Measurements from ENCODE around the gene TCIRG1. TPM values are rescaled to one million over a fixed set of nuclear protein-coding genes. Genes with fewer than 3 reads are reported as not detected.
"Not testable (repeated sequence)": the region's sequence is repeated elsewhere in the genome, so short reads cannot be mapped to it uniquely, and the experiment has no call there.

The TCIRG1 gene
- total RNA-seq (100 to 1,000 TPM; 261 to 266 TPM), polyA plus RNA-seq (10 to 100 TPM; 46.2 to 60.1 TPM)

GRCh38 chr11:68038718-68039525 is at the start of gene TCIRG1:
Gene TCIRG1 (plus strand): TSS chr11:68039025. CDS start chr11:68041272, 2,247 bp downstream.
- CTCF ChIA-PET (ENCODE audit: partially characterized antibody) = no interaction called here
- peak; percentile 26 to 53 (median 44) for DNase-seq
- Mint-ChIP-seq H3K27me3 (no peaks in the 10 kb centered on the region), H3K36me3 (peaks cover 0 to 9% of the 10 kb centered on the region in 2 donors), H3K27ac (peak within 1 kb of the TSS; percentile 90 to 97 (median 96)), H3K4me1 (peaks cover 9 to 41% (median 25%) of the 10 kb centered on the region in 4 donors), H3K9me3 (no peaks in the 10 kb centered on the region), H3K4me3 (peak within 1 kb of the TSS; percentile 86 to 94 (median 92))
- intact Hi-C loops (cut with micrococcal nuclease) = loop anchor here (1.0 to 10.0 kb wide), 2 partner anchors 9 to 166 kb away; partner anchors contain the start of gene NDUFS8
- Histone ChIP-seq H3K27ac (ENCODE audit: low read depth, low read length) (peak within 1 kb of the TSS; percentile 90), H3K4me3 (ENCODE audit: low read length in 2 of 2) (peak within 1 kb of the TSS; percentile 85 to 92), H3K4me1 (ENCODE audit: insufficient read depth, low read length) (peaks cover 41% of the 10 kb centered on the region), H3K36me3 (ENCODE audit: insufficient read depth, low read length) (peaks cover 5% of the 10 kb centered on the region), H3K27me3 (ENCODE audit: insufficient read depth, low read length) (no peaks in the 10 kb centered on the region), H3K9me3 (ENCODE audit: control insufficient read depth in 1 of 2, low read length in 2 of 2) (no peaks in the 10 kb centered on the region)
- POLR2A ChIA-PET (ENCODE audit: partially characterized antibody) = interaction anchor here (0.7 to 5.6 kb wide), 5 partner anchors 8 to 41 kb away, joined by 3 to 34 read pairs (median 3); partner anchors contain the start of genes NDUFS8 and UNC93B1

- POLR2A ChIA-PET (ENCODE audit: partially characterized antibody); H3K4me1 Mint-ChIP-seq; H3K36me3 ChIP-seq (ENCODE audit: insufficient read depth, low read length); H3K4me3 ChIP-seq (ENCODE audit: low read length in 2 of 2); H3K27me3 Mint-ChIP-seq; H3K27ac Mint-ChIP-seq; H3K4me1 ChIP-seq (ENCODE audit: insufficient read depth, low read length); H3K9me3 ChIP-seq (ENCODE audit: control insufficient read depth in 1 of 2, low read length in 2 of 2); H3K27ac ChIP-seq (ENCODE audit: low read depth, low read length); H3K4me3 Mint-ChIP-seq; CTCF ChIA-PET (ENCODE audit: partially characterized antibody); H3K27me3 ChIP-seq (ENCODE audit: insufficient read depth, low read length); H3K9me3 Mint-ChIP-seq; H3K36me3 Mint-ChIP-seq; DNase-seq; intact Hi-C loops (cut with micrococcal nuclease): not testable (repeated sequence)
Observed at GRCh38 chr11:67990546-67991346, 48.1 kb upstream of the TCIRG1 start.

- H3K9me3 Mint-ChIP-seq; POLR2A ChIA-PET (ENCODE audit: partially characterized antibody); H3K4me3 ChIP-seq (ENCODE audit: low read length in 2 of 2); intact Hi-C loops (cut with micrococcal nuclease); H3K27ac Mint-ChIP-seq; H3K4me1 Mint-ChIP-seq; H3K36me3 ChIP-seq (ENCODE audit: insufficient read depth, low read length); H3K27ac ChIP-seq (ENCODE audit: low read depth, low read length); DNase-seq; H3K9me3 ChIP-seq (ENCODE audit: control insufficient read depth in 1 of 2, low read length in 2 of 2); H3K27me3 Mint-ChIP-seq; H3K36me3 Mint-ChIP-seq; H3K27me3 ChIP-seq (ENCODE audit: insufficient read depth, low read length); H3K4me1 ChIP-seq (ENCODE audit: insufficient read depth, low read length); CTCF ChIA-PET (ENCODE audit: partially characterized antibody); H3K4me3 Mint-ChIP-seq: not testable (repeated sequence)
Observed at GRCh38 chr11:67991347-67992121, 47.3 kb upstream of the TCIRG1 start.

GRCh38 chr11:67993821-67994220 is 45.0 kb upstream of the TCIRG1 start:
- ChIA-PET POLR2A (ENCODE audit: partially characterized antibody) (interaction anchor here (1.0 kb wide), 1 partner anchor 9 kb away, joined by 3 read pairs; no protein-coding TSS in a partner anchor), CTCF (ENCODE audit: partially characterized antibody) (interaction anchor here (0.7 to 1.1 kb wide), 2 partner anchors 49 to 106 kb away, joined by 3 to 4 read pairs; no protein-coding TSS in a partner anchor)
- intact Hi-C loops (cut with micrococcal nuclease); H3K27me3 Mint-ChIP-seq; H3K36me3 ChIP-seq (ENCODE audit: insufficient read depth, low read length); H3K36me3 Mint-ChIP-seq; H3K9me3 Mint-ChIP-seq; H3K4me3 ChIP-seq (ENCODE audit: low read length in 2 of 2); H3K27ac ChIP-seq (ENCODE audit: low read depth, low read length); H3K27me3 ChIP-seq (ENCODE audit: insufficient read depth, low read length); H3K9me3 ChIP-seq (ENCODE audit: control insufficient read depth in 1 of 2, low read length in 2 of 2): not testable (repeated sequence)
- Mint-ChIP-seq H3K4me3 (peak overlapping the region in 1 of 8 donors; percentile 54), H3K4me1 (peaks cover 17 to 28% (median 22%) of the 10 kb centered on the region in 4 donors), H3K27ac (peak overlapping the region in 2 of 7 donors; percentile 47 to 52)
- peak; percentile 34 to 76 (median 59) for DNase-seq
- peaks cover 16% of the 10 kb centered on the region for H3K4me1 ChIP-seq (ENCODE audit: insufficient read depth, low read length)

GRCh38 chr11:67994387-67994786 is 44.4 kb upstream of the TCIRG1 start:
- ChIA-PET POLR2A (ENCODE audit: partially characterized antibody) (interaction anchor here (1.0 kb wide), 1 partner anchor 9 kb away, joined by 3 read pairs; no protein-coding TSS in a partner anchor), CTCF (ENCODE audit: partially characterized antibody) (interaction anchor here (0.7 to 1.1 kb wide), 2 partner anchors 48 to 105 kb away, joined by 3 to 4 read pairs; no protein-coding TSS in a partner anchor)
- Mint-ChIP-seq H3K27ac (peak overlapping the region in 1 of 7 donors; percentile 29), H3K4me1 (peaks cover 17 to 30% (median 22%) of the 10 kb centered on the region in 4 donors)
- DNase-seq; H3K27me3 ChIP-seq (ENCODE audit: insufficient read depth, low read length); H3K36me3 Mint-ChIP-seq; H3K27me3 Mint-ChIP-seq; H3K4me3 Mint-ChIP-seq; H3K9me3 ChIP-seq (ENCODE audit: control insufficient read depth in 1 of 2, low read length in 2 of 2); intact Hi-C loops (cut with micrococcal nuclease); H3K36me3 ChIP-seq (ENCODE audit: insufficient read depth, low read length); H3K27ac ChIP-seq (ENCODE audit: low read depth, low read length); H3K9me3 Mint-ChIP-seq; H3K4me3 ChIP-seq (ENCODE audit: low read length in 2 of 2): not testable (repeated sequence)
- peaks cover 16% of the 10 kb centered on the region for H3K4me1 ChIP-seq (ENCODE audit: insufficient read depth, low read length)

GRCh38 chr11:67995129-67995528 is 43.7 kb upstream of the TCIRG1 start:
- H3K9me3 Mint-ChIP-seq; H3K36me3 ChIP-seq (ENCODE audit: insufficient read depth, low read length); POLR2A ChIA-PET (ENCODE audit: partially characterized antibody); H3K4me3 Mint-ChIP-seq; H3K36me3 Mint-ChIP-seq; H3K27me3 Mint-ChIP-seq; DNase-seq; H3K27me3 ChIP-seq (ENCODE audit: insufficient read depth, low read length); H3K27ac Mint-ChIP-seq; CTCF ChIA-PET (ENCODE audit: partially characterized antibody); H3K4me3 ChIP-seq (ENCODE audit: low read length in 2 of 2); H3K9me3 ChIP-seq (ENCODE audit: control insufficient read depth in 1 of 2, low read length in 2 of 2); H3K27ac ChIP-seq (ENCODE audit: low read depth, low read length); intact Hi-C loops (cut with micrococcal nuclease): not testable (repeated sequence)
- peaks cover 17 to 37% (median 22%) of the 10 kb centered on the region in 4 donors for H3K4me1 Mint-ChIP-seq
- peaks cover 16% of the 10 kb centered on the region for H3K4me1 ChIP-seq (ENCODE audit: insufficient read depth, low read length)
